Large intestine (tissue), 1 donor: ENCODE results near the gene GC. TPM values are rescaled to one million over a fixed set of nuclear protein-coding genes. Genes with fewer than 3 reads are reported as not detected.

Experiments used
- polyA plus RNA-seq: library from polyadenylated mRNA; unstranded; fragments of 120-200 nt; gene quantifications from one replicate; pipeline ENCODE4 v1.2.1, GENCODE V29; 2013

The GC gene
- polyA plus RNA-seq, 1 donor: 50.6 TPM

Other genes with a start within 250 kb of the GC start
- gene NPFFR2, start 247.9 kb upstream of the GC start, polyA plus RNA-seq: not detected